ENCODE results near the gene DYNAP.

GRCh38 chr18:54580202-54580729, 10.8 kb upstream of the DYNAP start:
- no peak for TF ChIP-seq CTCF (conservative IDR thresholded peaks at IDR 0.05; ENCODE audit: low read depth, low read length)
- TF ChIP-seq EZH2 (IDR thresholded peaks at IDR 0.05; ENCODE audit: low read length, unreplicated experiment), result no peak
- TF ChIP-seq EZH2phosphoT487 (IDR thresholded peaks at IDR 0.05; ENCODE audit: borderline replicate concordance, low read length), result no peak

Data from PC-3 (cell line).